Breast epithelium (tissue), 3 donors: Measurements from ENCODE around the gene CPTP.

Experiments
- CTCF ChIP-seq, 3 donors: fragments of 450-650 bp; IDR thresholded peaks; one replicate each; pipeline ENCODE4 v1.5.1; 2016 to 2017; ENCODE audit warnings: antibody characterized with exemption in 3 of 3, mild to moderate bottlenecking in 3 of 3, moderate library complexity in 3 of 3
- POLR2AphosphoS5 ChIP-seq, 3 donors: sonication (generic); formaldehyde crosslinking; IDR thresholded peaks; one replicate each; pipeline ENCODE4 v1.6.1; 2017; ENCODE audit warnings: antibody characterized with exemption in 3 of 3

GRCh38 chr1:1319646-1319941 is 5.0 kb upstream of the CPTP start:
- TF ChIP-seq CTCF (IDR thresholded peaks at IDR 0.05) (no peak), POLR2AphosphoS5 (IDR thresholded peaks at IDR 0.05) (no peak)
